NCI-H2196 (cell line): ENCODE data around the gene KIAA0513.

ENCODE experiments used
- DNase-seq: peaks from one replicate; lab custom pipeline; 2025; ENCODE audit not compliant: unreplicated experiment; lab: John Stamatoyannopoulos, UW

Gene KIAA0513

DNA sequence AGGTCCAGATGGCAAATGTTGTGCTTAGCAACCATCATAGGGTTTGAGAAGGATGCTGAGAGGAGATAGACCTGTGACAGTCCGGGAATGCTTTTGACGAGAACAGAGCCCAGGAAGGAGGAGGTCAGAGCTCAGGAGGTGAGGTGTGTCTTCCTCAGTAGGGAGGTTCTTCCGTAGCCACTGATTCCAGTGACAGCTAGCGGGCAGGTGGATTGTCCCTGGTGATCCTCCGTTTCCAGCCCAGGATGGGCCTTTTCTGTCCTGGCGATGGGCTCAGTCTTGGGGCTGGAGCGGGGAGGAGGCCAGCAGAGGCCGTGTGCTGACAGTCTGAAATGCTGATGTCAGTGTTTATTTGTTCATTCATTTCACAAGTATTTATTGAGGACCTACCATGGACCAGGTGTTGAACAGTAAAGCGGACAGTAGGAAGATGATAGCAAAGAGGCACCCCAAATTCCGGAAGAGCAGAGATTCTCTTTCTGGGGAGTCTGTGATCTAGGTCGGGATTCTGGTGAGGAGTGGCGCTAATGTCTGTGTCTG, 38.8 kb downstream of the KIAA0513 start:
- no peak for DNase-seq

DNA sequence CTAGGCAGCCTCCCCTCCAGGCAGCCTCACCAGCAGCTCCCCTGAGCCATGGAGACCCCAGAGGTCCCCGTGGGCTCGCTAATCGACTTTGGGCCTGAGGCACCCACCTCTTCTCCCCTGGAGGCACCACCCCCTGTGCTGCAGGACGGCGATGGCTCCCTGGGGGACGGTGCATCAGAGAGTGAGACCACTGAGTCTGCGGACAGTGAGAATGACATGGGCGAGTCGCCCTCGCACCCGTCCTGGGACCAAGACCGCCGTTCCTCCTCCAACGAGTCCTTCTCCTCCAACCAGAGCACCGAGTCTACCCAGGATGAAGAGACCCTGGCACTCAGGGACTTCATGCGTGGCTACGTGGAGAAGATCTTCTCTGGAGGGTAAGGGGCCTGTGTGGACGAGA, 39.4 kb downstream of the KIAA0513 start:
- no peak for DNase-seq

- DNase-seq, result no peak
Observed at GRCh38 chr16:85067426-85067825, 39.8 kb downstream of the KIAA0513 start.

DNA sequence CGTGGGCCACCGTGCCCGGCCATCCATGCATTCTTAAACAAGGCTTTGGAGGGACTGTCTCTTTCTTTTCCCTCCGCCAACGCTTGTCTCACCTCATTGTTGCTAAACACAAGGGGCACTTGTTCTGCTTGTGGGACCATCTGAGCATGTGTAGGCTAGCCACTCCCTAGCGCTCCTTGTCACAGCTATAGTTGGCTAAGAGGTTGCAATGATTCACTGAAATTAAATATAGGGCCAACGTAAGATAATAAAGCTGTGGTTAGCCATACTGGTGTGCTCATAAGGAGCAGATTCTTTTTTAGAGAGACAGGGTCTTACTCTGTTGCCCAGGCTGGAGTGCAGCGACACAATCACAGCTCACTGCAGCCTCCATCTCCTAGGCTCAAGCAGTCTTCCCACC, 41.2 kb downstream of the KIAA0513 start:
- DNase-seq, result no peak

DNA sequence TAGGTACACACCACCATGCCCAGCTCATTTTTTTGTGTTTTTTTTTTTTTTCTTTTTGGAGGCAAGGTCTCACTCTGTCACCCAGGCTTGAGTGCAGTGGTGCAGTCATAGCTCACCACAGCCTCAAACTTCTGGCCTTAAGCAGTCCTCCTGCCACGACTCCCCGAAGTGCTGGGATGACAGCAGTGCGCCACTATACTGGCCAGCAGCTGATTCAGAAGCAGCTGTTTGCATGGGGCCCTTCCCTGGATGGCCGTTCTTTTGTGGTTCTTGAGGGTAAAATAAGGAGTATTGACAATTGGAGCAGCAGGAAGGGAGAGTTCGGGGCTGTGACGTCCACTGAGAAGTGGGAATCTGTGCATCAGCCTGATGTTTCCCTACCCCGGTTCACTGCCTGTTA, 41.6 kb downstream of the KIAA0513 start:
- DNase-seq, result no peak

- no peak for DNase-seq
Observed at GRCh38 chr16:85072076-85072860, 44.7 kb downstream of the KIAA0513 start.

- no peak for DNase-seq
Observed at GRCh38 chr16:85072947-85073346, 45.4 kb downstream of the KIAA0513 start.

- no peak for DNase-seq
Observed at GRCh38 chr16:85074225-85074914, 46.8 kb downstream of the KIAA0513 start.

DNA sequence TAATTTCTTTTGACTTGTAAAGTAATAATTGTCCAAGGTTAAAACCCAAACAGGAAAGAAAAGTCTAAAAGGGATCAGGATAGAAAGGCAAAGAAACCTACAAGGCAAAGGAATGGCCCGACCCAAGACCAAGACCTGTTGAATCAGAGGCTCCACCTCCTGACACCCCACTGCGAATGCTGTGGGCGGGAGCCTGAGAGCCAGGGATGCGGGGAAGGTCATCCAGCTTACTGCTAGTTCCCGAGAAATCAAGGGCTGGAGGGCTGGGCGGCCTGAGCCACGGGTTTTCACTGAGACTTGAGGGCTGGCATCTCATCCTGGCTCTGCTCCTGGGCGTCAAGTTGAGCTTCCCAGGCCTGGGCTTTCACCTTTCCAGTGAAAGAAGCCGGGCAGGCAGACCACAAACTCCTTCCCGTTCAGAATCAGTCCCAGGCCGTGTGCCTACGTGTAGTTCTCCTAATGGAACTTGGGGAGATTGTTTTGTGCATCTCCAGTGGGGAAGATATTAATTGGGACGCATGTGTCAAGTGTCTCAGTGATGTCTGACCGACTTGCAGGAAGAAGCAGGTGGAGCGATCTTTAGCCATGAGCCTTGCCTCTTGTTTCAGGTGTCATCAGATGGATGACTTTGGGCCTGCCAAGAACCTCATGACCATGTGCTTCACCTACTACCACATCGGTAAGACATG, 47.8 kb downstream of the KIAA0513 start:
- no peak for DNase-seq

GRCh38 chr16:85077039-85077438, 49.4 kb downstream of the KIAA0513 start:
- no peak for DNase-seq

DNA sequence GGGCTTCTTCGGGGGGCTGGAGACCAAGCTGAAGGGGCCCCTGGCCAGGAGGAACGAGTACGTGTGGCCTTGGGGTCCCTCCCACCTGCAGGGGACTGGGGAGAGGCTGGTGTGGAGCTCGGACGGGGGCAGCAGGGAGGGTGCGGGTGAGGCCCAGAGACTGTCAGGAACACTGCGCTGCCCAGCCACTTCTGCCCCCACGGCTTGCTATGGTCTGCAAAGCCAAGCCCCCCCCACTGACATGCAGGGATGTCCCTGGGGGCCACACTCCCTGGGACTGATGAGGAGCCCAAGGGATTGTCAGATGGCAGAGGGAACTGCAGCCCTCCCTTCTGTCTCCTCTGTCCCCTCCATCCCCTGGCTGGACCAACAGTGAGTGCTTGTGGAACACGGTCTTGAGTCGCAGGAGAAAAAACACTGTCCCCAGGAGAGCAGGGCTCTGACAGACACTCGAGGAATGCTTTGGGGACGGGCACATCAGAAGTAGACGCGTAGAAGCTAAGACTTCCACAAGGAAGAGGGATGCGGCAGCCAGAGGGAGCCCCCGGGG, 50.1 kb downstream of the KIAA0513 start:
- no peak for DNase-seq

DNA sequence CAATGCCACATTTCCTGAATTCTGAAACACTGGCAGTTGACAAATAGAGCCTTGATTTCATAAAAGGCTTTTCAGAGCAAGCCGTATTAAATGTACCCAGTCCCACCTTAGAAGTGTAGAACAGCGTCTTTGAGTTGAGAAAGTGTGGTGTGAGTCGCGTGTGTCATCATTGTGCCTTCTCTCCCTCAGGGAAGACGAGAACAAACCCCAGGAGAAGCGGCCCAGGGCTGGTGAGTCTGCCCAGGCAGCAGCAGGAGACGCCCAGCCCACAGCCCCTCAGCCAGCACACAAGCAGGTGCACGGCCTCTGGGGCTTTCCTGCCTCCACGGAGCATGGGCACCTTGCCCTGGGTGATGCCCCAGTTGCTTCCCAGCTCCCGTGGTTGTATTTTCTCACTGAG, 50.6 kb downstream of the KIAA0513 start:
- no peak for DNase-seq

- no peak for DNase-seq
Observed at GRCh38 chr16:85078952-85079351, 51.4 kb downstream of the KIAA0513 start.

DNA sequence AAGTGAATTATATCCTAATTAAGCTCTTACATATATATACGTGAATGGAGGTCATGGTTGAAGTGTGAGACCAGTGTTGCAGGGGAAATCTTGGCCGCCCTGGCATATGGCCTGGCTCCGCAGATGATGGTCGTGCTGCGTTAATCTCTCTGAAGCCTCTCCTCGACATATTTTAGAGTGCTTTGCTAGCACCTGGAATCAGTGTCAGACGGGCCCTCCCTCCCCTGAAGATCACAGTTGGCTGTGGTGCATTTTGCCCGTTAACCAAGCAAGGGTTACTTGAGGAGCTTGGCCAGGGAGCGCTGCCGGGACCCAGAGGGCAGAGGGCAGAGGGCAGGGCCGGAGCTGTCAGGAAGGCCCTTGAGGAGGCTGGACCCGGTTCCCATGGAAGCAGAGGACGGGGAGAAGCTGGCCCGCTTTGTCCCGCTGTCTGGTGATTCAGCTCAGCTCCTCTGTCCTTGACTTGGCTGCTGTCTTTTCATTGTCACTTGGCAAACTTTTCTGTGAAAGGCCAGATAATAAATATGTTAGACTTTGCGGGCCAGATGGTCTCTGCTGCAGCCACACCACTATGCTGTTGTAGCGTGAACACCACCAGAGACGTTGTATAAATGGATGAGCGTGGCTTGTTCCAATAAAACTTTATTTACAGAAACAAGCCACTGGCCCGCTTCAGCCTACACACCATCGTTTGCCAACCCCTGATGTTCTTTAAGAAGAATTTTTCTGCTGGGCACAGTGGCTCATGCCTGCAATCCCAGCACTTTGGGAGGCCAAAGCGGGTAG, 52.4 kb downstream of the KIAA0513 start:
- no peak for DNase-seq

DNA sequence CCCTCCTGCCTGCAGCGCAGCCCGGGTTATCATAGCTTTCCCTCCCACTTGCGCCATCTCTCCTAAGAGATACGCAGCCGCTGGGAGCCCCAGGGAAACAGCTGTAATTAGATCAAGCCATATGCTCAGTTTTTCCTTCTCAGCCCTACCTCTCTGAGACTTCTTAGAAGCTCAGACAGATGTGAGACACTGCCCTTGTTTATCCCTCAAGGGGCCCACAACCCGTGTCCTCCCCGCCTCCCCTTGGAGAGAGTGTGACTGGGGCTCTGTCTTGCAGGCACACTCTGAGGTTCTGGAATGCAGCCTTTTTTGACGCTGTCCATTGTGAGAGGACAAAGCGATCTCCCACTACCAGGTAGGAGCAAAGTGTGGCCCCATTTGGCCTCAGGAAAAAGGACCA, 53.4 kb downstream of the KIAA0513 start:
- DNase-seq, result no peak

DNA sequence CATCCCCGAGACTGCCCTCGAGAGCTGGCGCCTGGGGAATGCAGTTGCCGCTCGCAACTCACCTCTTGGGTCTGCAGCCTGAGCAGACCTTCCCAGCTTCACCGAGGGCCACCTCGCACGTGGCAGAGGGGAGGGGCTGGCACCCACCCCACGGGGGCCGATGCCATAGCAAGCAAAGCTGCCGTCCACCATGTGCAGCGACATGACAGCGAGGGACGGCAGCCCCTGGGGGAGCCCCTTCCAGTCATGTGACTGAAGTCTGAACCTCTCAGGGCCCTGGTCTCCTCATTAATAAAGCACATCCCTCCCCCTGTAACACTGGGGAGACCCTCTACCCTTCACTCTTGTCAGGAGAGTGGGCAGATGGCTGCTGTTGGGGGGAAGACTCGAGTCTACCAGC, 54.2 kb downstream of the KIAA0513 start:
- no peak for DNase-seq

DNA sequence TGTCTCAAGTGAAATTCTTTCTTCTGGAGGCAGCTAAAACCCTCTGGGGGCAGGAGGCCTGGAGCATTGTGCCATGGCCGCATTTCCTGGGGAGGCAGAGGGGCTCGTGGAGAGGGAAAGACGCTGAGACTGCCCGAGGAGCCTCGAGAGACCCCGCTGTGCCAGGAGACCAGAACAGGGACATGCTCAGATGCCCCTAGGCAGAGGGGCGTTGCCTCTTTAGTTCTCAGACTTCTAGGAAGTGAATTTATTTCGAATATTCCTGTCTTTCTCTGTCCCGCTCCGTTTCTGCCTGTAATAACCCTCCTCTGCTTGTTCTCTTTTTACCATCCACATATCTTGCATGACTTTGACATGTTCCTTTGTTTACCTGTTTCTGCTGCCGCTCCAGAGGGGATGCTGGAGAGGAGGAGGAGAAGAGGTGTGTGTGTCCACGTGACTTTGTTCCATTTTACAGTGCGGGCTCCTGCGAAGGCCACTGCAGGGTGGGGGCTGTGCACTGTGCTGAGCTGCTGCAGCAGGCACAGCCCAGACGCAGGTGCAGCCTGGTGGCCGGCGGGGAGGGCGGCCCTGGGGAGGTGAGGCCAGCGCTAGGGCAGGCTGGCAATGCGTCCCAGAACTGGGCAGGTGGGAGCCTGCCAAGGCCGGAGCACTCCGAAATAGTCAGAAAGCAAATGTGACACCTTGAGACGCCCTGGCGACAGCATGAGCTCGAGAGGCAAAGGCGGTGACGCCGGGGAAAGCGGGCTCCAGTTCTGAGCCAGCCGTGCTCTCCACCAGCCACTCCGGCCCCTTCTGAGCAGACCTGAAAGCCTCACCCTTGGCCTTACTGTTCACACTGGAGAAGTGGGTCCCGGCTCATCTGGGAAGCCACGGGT, 54.8 kb downstream of the KIAA0513 start:
- DNase-seq, result no peak

DNA sequence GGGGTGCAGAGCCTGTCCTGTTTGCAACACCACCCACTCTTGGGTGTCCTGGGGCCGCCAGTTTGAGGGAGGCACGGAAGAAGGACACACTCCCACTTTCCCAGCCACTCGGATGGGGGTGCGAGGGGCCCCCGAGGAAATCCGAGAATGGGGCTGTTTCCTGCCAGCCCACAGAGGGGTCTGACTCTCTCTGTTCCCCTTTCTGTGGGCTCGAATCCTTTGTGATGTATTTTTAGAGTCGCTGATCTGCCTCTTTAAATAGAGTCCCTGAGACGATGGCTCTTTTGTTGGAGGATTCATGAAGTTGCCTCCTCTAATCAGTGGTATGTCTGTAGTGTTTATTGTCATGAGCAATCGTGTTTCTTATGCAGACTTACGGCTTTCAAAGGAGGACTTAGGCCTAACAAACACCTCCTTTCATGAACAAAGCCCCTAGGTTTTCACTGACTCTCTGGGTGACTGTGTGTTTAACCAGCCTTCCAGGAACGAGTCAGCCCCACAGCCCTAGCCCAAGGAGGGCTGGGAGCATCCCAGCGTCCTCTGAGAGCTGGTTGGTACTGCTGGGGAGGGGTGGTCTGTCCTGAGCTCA, 55.5 kb downstream of the KIAA0513 start:
- DNase-seq, result no peak

DNA sequence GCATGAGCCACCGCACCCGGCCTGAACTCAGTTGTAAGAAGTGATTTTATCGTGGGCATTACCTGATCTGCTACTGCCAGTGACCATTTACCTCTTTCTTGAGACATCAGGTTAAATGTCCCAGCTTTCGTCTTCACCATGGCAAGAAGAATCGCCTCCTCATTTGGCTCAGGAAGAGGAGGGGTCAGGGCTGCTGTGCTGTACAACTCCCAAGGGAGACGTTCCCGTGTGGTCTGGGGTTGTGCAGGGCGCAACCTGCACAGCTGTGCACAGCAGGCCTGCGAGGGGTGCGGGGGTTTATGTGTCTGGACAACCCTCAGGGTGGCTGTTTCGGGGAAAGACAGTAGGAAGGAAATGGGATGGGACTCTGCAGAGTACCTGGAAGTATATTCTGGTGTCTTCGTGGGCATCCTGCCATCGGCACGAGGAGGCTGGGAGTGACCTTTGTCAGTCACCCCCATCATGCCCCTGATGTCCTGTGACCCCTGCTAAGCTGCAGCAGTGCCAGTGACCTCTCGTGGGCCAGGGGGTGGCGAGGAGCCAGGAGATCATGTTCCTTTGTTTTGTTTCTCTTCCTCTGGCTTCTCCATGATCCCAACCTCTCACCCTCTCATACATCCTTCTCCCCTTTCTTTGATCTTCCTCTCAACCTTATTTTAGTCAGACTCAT, 57.4 kb downstream of the KIAA0513 start:
- no peak for DNase-seq
